Transverse colon (tissue), 4 donors: ENCODE results near the gene ABCA4. TPM values are rescaled to one million over a fixed set of nuclear protein-coding genes. Genes with fewer than 3 reads are reported as not detected.

ENCODE experiments used
- DNase-seq: peaks from one replicate; pipeline ENCODE4 v3.0.0-alpha.2; 2019
- H3K27ac ChIP-seq, 4 donors: fragments of 200-600 bp; sonication (generic); 2 replicates each; pipeline ENCODE4 v1.5.1; 2016 to 2018; ENCODE audit warnings: inconsistent platforms in 4 of 4
- H3K27me3 ChIP-seq: fragments of 200-600 bp; sonication (generic); 2 replicates; pipeline ENCODE4 v1.5.1; 2017; ENCODE audit warnings: inconsistent platforms
- H3K36me3 ChIP-seq, 4 donors: fragments of 200-600 bp; sonication (generic); 2 replicates each; pipeline ENCODE4 v1.5.1; 2017 to 2019; ENCODE audit warnings: inconsistent platforms in 4 of 4
- H3K4me1 ChIP-seq, 4 donors: fragments of 200-600 bp; sonication (generic); 2 replicates each; pipeline ENCODE4 v1.5.1; 2017 to 2020; ENCODE audit warnings: inconsistent platforms in 4 of 4
- H3K4me3 ChIP-seq, 4 donors: fragments of 200-600 bp; sonication (generic); 1 replicate in 1 of 4; 2 replicates in 3 of 4; pipeline versions ENCODE4 v1.5.1 to v1.6.1; 2017 to 2019; ENCODE audit warnings: inconsistent platforms in 4 of 4
- H3K9me3 ChIP-seq, 2 donors: fragments of 200-600 bp; sonication (generic); 2 replicates each; pipeline ENCODE4 v1.5.1; 2017 to 2019; ENCODE audit warnings: inconsistent platforms in 2 of 2
- CTCF ChIP-seq, 5 experiments: fragments of 200-600 bp in 3 of 5; fragments of 450-650 bp in 2 of 5; sonication (generic) in 3 of 5; IDR thresholded peaks; 1 replicate in 2 of 5; 2 replicates in 3 of 5; pipeline ENCODE4 v1.5.1; 2016 to 2017; ENCODE audit warnings: antibody characterized with exemption in 5 of 5, inconsistent platforms in 3 of 5, mild to moderate bottlenecking in 2 of 5, moderate library complexity in 1 of 5
- EP300 ChIP-seq: sonication (generic); formaldehyde crosslinking; IDR thresholded peaks from one replicate; pipeline ENCODE4 v1.6.1; 2017; ENCODE audit warnings: antibody characterized with exemption, low read depth
- POLR2A ChIP-seq: fragments of 450-650 bp; IDR thresholded peaks from one replicate; pipeline ENCODE4 v1.6.1; 2016; ENCODE audit warnings: antibody characterized with exemption, mild to moderate bottlenecking, moderate library complexity
- POLR2AphosphoS5 ChIP-seq, 3 donors: sonication (generic); formaldehyde crosslinking; IDR thresholded peaks; one replicate each; pipeline ENCODE4 v1.6.1; 2016; ENCODE audit warnings: antibody characterized with exemption in 3 of 3
- WGBS, 2 donors: methylation state at CpG; one replicate each; pipeline ENCODE4 v1.1.5; 2018; ENCODE audit warnings: low coverage in 1 of 2; 5-methylcytosine and 5-hydroxymethylcytosine counted together
- in situ Hi-C, 4 donors: fragments of 200-750 bp; cut with MboI; loops; one replicate each; pipeline versions ENCODE4 v1.15.0 to v1.15.1; 2017; ENCODE audit warnings: low sequenced_read_pairs in 3 of 4, low pct_ligation_motif_present in 1 of 4, low pct_unique_long_range_greater_than_20kb in 1 of 4
- intact Hi-C: fragments of 100-400 bp; cut with DNase I; formaldehyde crosslinking; loops from one replicate; pipeline ENCODE4 v1.15.1; 2023; ENCODE audit warnings: low total_unique reads
- total RNA-seq, 4 donors: library from RNA; depleted of rRNA; stranded (reverse); fragments of >200 nt; gene quantifications; one replicate each; pipeline ENCODE4 v1.1.0, GENCODE V29; 2016

The ABCA4 gene
- total RNA-seq, 4 donors from 2014 or later = 0.16 to 0.55 TPM; not detected in 2

- 81% methylated on average over 2 of the region's 2 CpGs; no CpG with 5 or more reads in 1 of the 2 donors for WGBS, 2 donors
- Histone ChIP-seq H3K27ac (no peak overlapping the region), H3K9me3 (no peaks in the 10 kb centered on the region), H3K36me3 (no peaks in the 10 kb centered on the region), H3K4me1 (no peaks in the 10 kb centered on the region), H3K27me3 (no peaks in the 10 kb centered on the region), H3K4me3 (no peak overlapping the region)
- no peak for DNase-seq
- in situ Hi-C loops (no loop called here), intact Hi-C loops (no loop called here)
- TF ChIP-seq CTCF (IDR thresholded peaks at IDR 0.05) = no peak
- no peak for TF ChIP-seq POLR2AphosphoS5 (IDR thresholded peaks at IDR 0.05)
- TF ChIP-seq EP300 = no peak
- no peak for TF ChIP-seq POLR2A
Observed at GRCh38 chr1:94142583-94142982, 21.6 kb upstream of the ABCA4 start.

DNA sequence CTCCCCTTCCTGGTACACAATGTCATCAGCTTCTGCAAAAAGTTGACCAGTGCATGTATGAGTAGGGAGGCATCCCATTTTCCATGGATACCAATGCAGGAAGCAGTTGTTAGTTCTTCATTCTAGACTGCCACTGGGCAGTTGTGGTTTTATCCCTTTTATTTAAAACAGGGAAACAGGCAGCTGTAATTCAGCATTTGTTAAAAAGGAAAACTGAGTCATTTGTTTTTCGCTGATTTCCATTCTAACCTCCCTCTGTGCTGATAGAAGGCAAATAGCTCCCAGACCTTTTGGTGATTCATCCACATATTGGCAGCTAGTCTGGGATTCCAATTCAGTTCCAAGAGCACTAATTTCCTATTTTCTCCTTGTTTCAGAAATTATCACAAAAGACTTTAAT lies 21.1 kb upstream of the ABCA4 start:
- intact Hi-C loops = no loop called here
- 69% methylated on average over 1 of the region's 1 CpG; no CpG with 5 or more reads in 1 of the 2 donors for WGBS, 2 donors
- H3K27ac ChIP-seq = no peak overlapping the region
- no peaks in the 10 kb centered on the region for H3K4me1 ChIP-seq
- H3K4me3 ChIP-seq = no peak overlapping the region
- H3K27me3 ChIP-seq = no peaks in the 10 kb centered on the region
- no peaks in the 10 kb centered on the region for H3K9me3 ChIP-seq
- TF ChIP-seq POLR2AphosphoS5 (IDR thresholded peaks at IDR 0.05) (no peak), EP300 (no peak), POLR2A (no peak), CTCF (IDR thresholded peaks at IDR 0.05) (no peak)
- in situ Hi-C loops = no loop called here
- DNase-seq = no peak
- H3K36me3 ChIP-seq = no peaks in the 10 kb centered on the region

DNA sequence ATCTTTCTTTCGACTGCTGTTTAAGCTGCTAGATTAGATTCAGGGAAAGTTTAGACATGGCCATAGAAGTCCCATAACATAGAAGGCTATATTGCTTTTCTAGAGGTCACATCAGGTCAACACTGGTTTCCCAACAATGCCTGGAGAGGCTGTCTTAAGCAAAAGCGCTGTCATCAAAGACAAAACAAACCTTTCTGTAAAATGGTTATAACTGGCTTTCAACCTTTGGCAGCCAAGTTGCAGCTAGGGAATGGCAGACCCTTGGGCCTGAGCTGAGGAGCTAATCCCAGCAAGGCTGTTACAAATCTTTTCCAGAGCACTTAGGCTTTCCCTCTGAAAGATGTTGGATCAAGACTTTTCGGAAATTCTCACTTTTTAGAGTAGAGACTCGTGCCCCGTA lies 11.2 kb upstream of the ABCA4 start:
- Histone ChIP-seq H3K27ac (no peak overlapping the region), H3K27me3 (no peaks in the 10 kb centered on the region), H3K36me3 (no peaks in the 10 kb centered on the region), H3K9me3 (peaks cover 0 to 3% of the 10 kb centered on the region in 2 donors), H3K4me3 (no peak overlapping the region), H3K4me1 (no peaks in the 10 kb centered on the region)
- DNase-seq = no peak
- WGBS, 2 donors = 90% methylated on average over 5 of the region's 5 CpGs
- TF ChIP-seq EP300 = no peak
- TF ChIP-seq POLR2AphosphoS5 (IDR thresholded peaks at IDR 0.05) = no peak
- no peak for TF ChIP-seq CTCF (IDR thresholded peaks at IDR 0.05)
- TF ChIP-seq POLR2A = no peak
- in situ Hi-C loops (no loop called here), intact Hi-C loops (no loop called here)

DNA sequence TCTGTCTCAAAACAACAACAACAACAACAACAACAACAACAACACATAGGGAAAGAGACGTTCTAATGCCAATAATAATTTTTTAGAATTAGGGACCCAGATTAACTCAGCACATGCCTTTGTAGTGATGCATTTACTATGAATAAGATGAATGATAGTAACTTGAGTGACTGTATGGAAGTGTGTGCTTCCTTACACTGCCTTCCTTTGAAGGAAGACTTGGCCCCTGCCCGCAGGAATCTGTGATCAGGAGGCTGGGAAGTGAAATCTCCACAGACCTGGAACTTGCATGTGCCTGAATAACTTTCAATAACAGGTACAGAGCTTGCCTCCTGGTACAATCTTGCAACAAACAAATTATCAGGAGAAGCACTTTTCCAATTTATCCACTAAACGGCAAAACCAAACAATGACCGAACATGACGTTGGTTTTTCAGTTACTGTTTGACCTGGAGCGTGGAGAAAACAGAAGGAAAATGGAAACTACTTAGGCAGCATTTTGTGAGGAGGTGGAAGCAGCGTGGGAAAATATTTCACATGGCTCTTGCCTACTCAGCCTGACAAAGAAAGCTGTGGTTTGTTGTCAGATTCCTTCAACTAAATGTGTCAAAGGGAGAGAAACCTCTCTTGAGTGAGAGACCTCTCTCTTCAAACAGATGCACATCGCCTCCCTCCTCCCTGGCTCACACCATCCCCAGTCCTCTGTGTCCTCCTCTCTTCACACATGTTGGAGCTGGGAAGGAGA lies 10.1 kb upstream of the ABCA4 start:
- no peak for TF ChIP-seq EP300
- TF ChIP-seq CTCF (IDR thresholded peaks at IDR 0.05) = no peak
- TF ChIP-seq POLR2A = no peak
- no peak for TF ChIP-seq POLR2AphosphoS5 (IDR thresholded peaks at IDR 0.05)
- WGBS, 2 donors = 72 to 77% methylated on average over 6 to 8 of the region's 8 CpGs

More for the DNA sequence above, 10.1 kb upstream of the ABCA4 start:
- no peaks in the 10 kb centered on the region for H3K36me3 ChIP-seq
- in situ Hi-C loops (no loop called here), intact Hi-C loops (no loop called here)
- no peak for DNase-seq
- peaks cover 0 to 3% of the 10 kb centered on the region in 2 donors for H3K9me3 ChIP-seq
- no peak overlapping the region for H3K27ac ChIP-seq
- H3K4me1 ChIP-seq = no peaks in the 10 kb centered on the region
- H3K4me3 ChIP-seq = no peak overlapping the region
- no peaks in the 10 kb centered on the region for H3K27me3 ChIP-seq
